Neural progenitor cell (in vitro differentiated cells): Measurements from ENCODE around the gene CDH20.
"Not testable (repeated sequence)": the region's sequence is repeated elsewhere in the genome, so short reads cannot be mapped to it uniquely, and the experiment has no call there.

ENCODE experiments used
- EZH2phosphoT487 ChIP-seq: fragments of 200-600 bp; sonication (generic); IDR thresholded peaks from 2 replicates; pipeline ENCODE4 v1.6.1; 2017; ENCODE audit warnings: antibody characterized with exemption
- TF ChIP-seq, protein P1 (sequence below): fragments of 200-600 bp; sonication (generic); IDR thresholded peaks from 2 replicates; pipeline ENCODE4 v1.5.1; 2017; ENCODE audit warnings: antibody characterized with exemption, mild to moderate bottlenecking

DNA sequence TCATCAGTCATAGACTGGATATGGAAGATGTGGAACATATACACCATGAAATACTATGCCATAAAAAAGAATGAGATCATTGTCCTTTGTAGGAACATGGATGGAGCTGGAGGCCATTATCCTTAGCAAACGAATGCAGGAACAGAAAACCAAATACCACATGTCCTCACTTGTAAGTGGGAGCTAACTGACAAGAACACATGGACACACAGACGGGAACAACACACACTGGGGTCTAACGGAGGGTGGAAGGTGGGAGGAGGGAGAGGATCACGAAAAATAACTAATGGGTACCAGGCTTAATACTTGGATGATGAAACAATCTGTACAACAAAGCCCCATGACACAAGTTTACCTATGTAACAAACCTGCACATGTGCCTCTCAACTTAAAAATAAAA is 36.4 kb downstream of the CDH20 start:
- not testable (repeated sequence) for TF ChIP-seq EZH2phosphoT487
- TF ChIP-seq, protein P1, sequence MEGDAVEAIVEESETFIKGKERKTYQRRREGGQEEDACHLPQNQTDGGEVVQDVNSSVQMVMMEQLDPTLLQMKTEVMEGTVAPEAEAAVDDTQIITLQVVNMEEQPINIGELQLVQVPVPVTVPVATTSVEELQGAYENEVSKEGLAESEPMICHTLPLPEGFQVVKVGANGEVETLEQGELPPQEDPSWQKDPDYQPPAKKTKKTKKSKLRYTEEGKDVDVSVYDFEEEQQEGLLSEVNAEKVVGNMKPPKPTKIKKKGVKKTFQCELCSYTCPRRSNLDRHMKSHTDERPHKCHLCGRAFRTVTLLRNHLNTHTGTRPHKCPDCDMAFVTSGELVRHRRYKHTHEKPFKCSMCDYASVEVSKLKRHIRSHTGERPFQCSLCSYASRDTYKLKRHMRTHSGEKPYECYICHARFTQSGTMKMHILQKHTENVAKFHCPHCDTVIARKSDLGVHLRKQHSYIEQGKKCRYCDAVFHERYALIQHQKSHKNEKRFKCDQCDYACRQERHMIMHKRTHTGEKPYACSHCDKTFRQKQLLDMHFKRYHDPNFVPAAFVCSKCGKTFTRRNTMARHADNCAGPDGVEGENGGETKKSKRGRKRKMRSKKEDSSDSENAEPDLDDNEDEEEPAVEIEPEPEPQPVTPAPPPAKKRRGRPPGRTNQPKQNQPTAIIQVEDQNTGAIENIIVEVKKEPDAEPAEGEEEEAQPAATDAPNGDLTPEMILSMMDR = not testable (repeated sequence)
